Measurements from ENCODE around the gene DLG5.
"Not testable (repeated sequence)": the region's sequence is repeated elsewhere in the genome, so short reads cannot be mapped to it uniquely, and the experiment has no call there.

DLG5 gene

GRCh38 chr10:77787440-77787839 is 139.1 kb downstream of the DLG5 start:
- DNase-seq = no peak

- peak; percentile 22 for DNase-seq
Observed at GRCh38 chr10:77784856-77785255, 141.7 kb downstream of the DLG5 start.

GRCh38 chr10:77782328-77783061 is 144.1 kb downstream of the DLG5 start:
- DNase-seq = no peak

GRCh38 chr10:77781451-77782327 is 144.9 kb downstream of the DLG5 start:
- no peak for DNase-seq

- DNase-seq = no peak
Observed at GRCh38 chr10:77780180-77780579, 146.4 kb downstream of the DLG5 start.

GRCh38 chr10:77776487-77776886 is 150.1 kb downstream of the DLG5 start:
- DNase-seq = no peak

- DNase-seq = no peak
Observed at GRCh38 chr10:77774940-77775391, 151.6 kb downstream of the DLG5 start.

GRCh38 chr10:77773631-77774426 is 152.7 kb downstream of the DLG5 start:
- no peak for DNase-seq

GRCh38 chr10:77772852-77773600 is 153.5 kb downstream of the DLG5 start:
- not testable (repeated sequence) for DNase-seq

GRCh38 chr10:77771851-77772250 is 154.7 kb downstream of the DLG5 start:
- DNase-seq = no peak

GRCh38 chr10:77771450-77771849 is 155.1 kb downstream of the DLG5 start:
- DNase-seq = no peak

- DNase-seq = no peak
Observed at GRCh38 chr10:77770868-77771175, 155.7 kb downstream of the DLG5 start.

- DNase-seq = no peak
Observed at GRCh38 chr10:77770081-77770867, 156.3 kb downstream of the DLG5 start.

- no peak for DNase-seq
Observed at GRCh38 chr10:77768039-77768438, 158.5 kb downstream of the DLG5 start.

GRCh38 chr10:77763453-77764430 is 162.8 kb downstream of the DLG5 start:
- no peak for DNase-seq

GRCh38 chr10:77758406-77758805 is 168.1 kb downstream of the DLG5 start:
- DNase-seq = not testable (repeated sequence)

GRCh38 chr10:77756319-77757232 is 170.0 kb downstream of the DLG5 start:
- peak; percentile 79 for DNase-seq

- peak; percentile 61 for DNase-seq
Observed at GRCh38 chr10:77746047-77746707, 180.4 kb downstream of the DLG5 start.

GRCh38 chr10:77744245-77744644 is 182.3 kb downstream of the DLG5 start:
- no peak for DNase-seq
